H9 (cell line): Measurements from ENCODE around the gene AK5. TPM values are rescaled to one million over a fixed set of nuclear protein-coding genes. Genes with fewer than 3 reads are reported as not detected.

Source experiments
- DNase-seq: peaks from one replicate; pipeline ENCODE4 v3.0.0-alpha.2; 2017
- H2AFZ ChIP-seq: one replicate; pipeline ENCODE4 v1.6.1; 2013; ENCODE audit warnings: mild to moderate bottlenecking, low read length, control low read depth, moderate library complexity
- H2AK5ac ChIP-seq: 2 replicates; pipeline ENCODE4 v1.6.1; 2013; ENCODE audit warnings: low read length, control low read depth, mixed read lengths; ENCODE audit not compliant: insufficient read length
- H2BK120ac ChIP-seq: one replicate; pipeline ENCODE4 v1.6.1; 2013; ENCODE audit warnings: low read depth, mild to moderate bottlenecking, low read length, control low read depth, inconsistent platforms; ENCODE audit not compliant: poor library complexity, severe bottlenecking
- H2BK12ac ChIP-seq: 2 replicates; pipeline ENCODE4 v1.6.1; 2013; ENCODE audit warnings: low read length, control low read depth, mixed read lengths, low read depth; ENCODE audit not compliant: insufficient read length
- H2BK15ac ChIP-seq: 2 replicates; pipeline ENCODE4 v1.6.1; 2013; ENCODE audit warnings: low read depth, low read length, control low read depth
- H2BK20ac ChIP-seq: one replicate; pipeline ENCODE4 v1.6.1; 2013; ENCODE audit warnings: low read depth, mild to moderate bottlenecking, low read length, control low read depth, inconsistent platforms; ENCODE audit not compliant: poor library complexity, severe bottlenecking
- H2BK5ac ChIP-seq: 2 replicates; pipeline ENCODE4 v1.6.1; 2013; ENCODE audit warnings: low read length, control low read depth, mixed read lengths; ENCODE audit not compliant: insufficient read length
- H3K14ac ChIP-seq: 2 replicates; pipeline ENCODE4 v1.6.1; 2013; ENCODE audit warnings: low read length, control low read depth; ENCODE audit not compliant: insufficient read depth
- H3K18ac ChIP-seq: 2 replicates; pipeline ENCODE4 v1.6.1; 2013; ENCODE audit warnings: low read depth, mild to moderate bottlenecking, mixed read lengths, low read length, control low read depth; ENCODE audit not compliant: insufficient read length
- H3K23ac ChIP-seq: 2 replicates; pipeline ENCODE4 v1.6.1; 2013; ENCODE audit warnings: low read length, control low read depth, mixed read lengths, low read depth; ENCODE audit not compliant: insufficient read length
- H3K23me2 ChIP-seq: 2 replicates; pipeline ENCODE4 v1.6.1; 2013; ENCODE audit warnings: low read depth, mild to moderate bottlenecking, mixed read lengths, low read length, control low read depth; ENCODE audit not compliant: insufficient read length, poor library complexity, severe bottlenecking
- H3K27ac ChIP-seq: 2 replicates; pipeline ENCODE4 v1.5.1; 2013; ENCODE audit warnings: low read length, control low read depth, mixed read lengths, low read depth; ENCODE audit not compliant: insufficient read length
- H3K27me3 ChIP-seq: 2 replicates; pipeline ENCODE4 v1.6.1; 2013; ENCODE audit warnings: low read length, control low read depth, inconsistent platforms; ENCODE audit not compliant: insufficient read depth
- H3K4ac ChIP-seq: 2 replicates; pipeline ENCODE4 v1.6.1; 2013; ENCODE audit warnings: low read depth, mild to moderate bottlenecking, control low read depth, inconsistent platforms, low read length, moderate library complexity
- H3K4me1 ChIP-seq: 2 replicates; pipeline ENCODE4 v1.6.1; 2013; ENCODE audit warnings: low read length, control low read depth, inconsistent platforms; ENCODE audit not compliant: insufficient read depth
- H3K4me2 ChIP-seq: 2 replicates; pipeline ENCODE4 v1.6.1; 2013; ENCODE audit warnings: low read length, control low read depth, mixed read lengths; ENCODE audit not compliant: insufficient read length, insufficient read depth
- H3K56ac ChIP-seq: 2 replicates; pipeline ENCODE4 v1.6.1; 2013; ENCODE audit warnings: low read depth, mild to moderate bottlenecking, mixed read lengths, low read length, control low read depth; ENCODE audit not compliant: insufficient read length
- H3K79me1 ChIP-seq: 2 replicates; pipeline ENCODE4 v1.6.1; 2013; ENCODE audit warnings: low read depth, mild to moderate bottlenecking, moderate library complexity, low read length, control low read depth, inconsistent platforms; ENCODE audit not compliant: insufficient read depth, poor library complexity, severe bottlenecking
- H3K79me2 ChIP-seq: 2 replicates; pipeline ENCODE4 v1.6.1; 2013; ENCODE audit warnings: low read length, control low read depth, inconsistent platforms; ENCODE audit not compliant: insufficient read depth
- H3K9ac ChIP-seq: 2 replicates; pipeline ENCODE4 v1.6.1; 2013; ENCODE audit warnings: low read length, control low read depth, mixed read lengths; ENCODE audit not compliant: insufficient read length; ENCODE audit errors: extremely low read depth
- H3K9me3 ChIP-seq: one replicate; pipeline ENCODE4 v1.6.1; 2013; ENCODE audit warnings: low read depth, low read length, inconsistent platforms; ENCODE audit not compliant: control insufficient read depth
- H3T11ph ChIP-seq: one replicate; pipeline ENCODE4 v1.6.1; 2013; ENCODE audit warnings: mild to moderate bottlenecking, low read length, control low read depth, inconsistent platforms
- H4K20me1 ChIP-seq: one replicate; pipeline ENCODE4 v1.6.1; 2013; ENCODE audit not compliant: control insufficient read depth, insufficient read length, insufficient read depth
- H4K5ac ChIP-seq: 2 replicates; pipeline ENCODE4 v1.6.1; 2013; ENCODE audit warnings: low read depth, mild to moderate bottlenecking, mixed read lengths, low read length, control low read depth; ENCODE audit not compliant: insufficient read length
- H4K8ac ChIP-seq: replicated peaks from 2 replicates; pipeline ENCODE4 v1.6.1; 2013; ENCODE audit warnings: low read length, control low read depth, mixed read lengths, low read depth; ENCODE audit not compliant: insufficient read length
- H4K91ac ChIP-seq: 2 replicates; pipeline ENCODE4 v1.6.1; 2013; ENCODE audit warnings: low read depth, mild to moderate bottlenecking, moderate library complexity, mixed read lengths, low read length, control low read depth; ENCODE audit not compliant: insufficient read length
- H3K27ac Mint-ChIP-seq, 3 experiments: 2 replicates in 2 of 3; 3 replicates in 1 of 3; pipeline ENCODE4 v1.8.0; 2020 to 2021; ENCODE audit warnings: mixed read lengths in 3 of 3, mild to moderate bottlenecking in 1 of 3, moderate library complexity in 1 of 3
- H3K27me3 Mint-ChIP-seq: 2 replicates; pipeline ENCODE4 v1.8.0; 2021; ENCODE audit warnings: low read depth, mild to moderate bottlenecking, moderate library complexity, mixed read lengths
- H3K36me3 Mint-ChIP-seq, 3 experiments: 2 replicates in 2 of 3; 3 replicates in 1 of 3; pipeline ENCODE4 v1.8.0; 2020 to 2021; ENCODE audit warnings: low read depth in 3 of 3, mixed read lengths in 3 of 3; ENCODE audit not compliant: insufficient read depth in 1 of 3
- H3K4me1 Mint-ChIP-seq, 2 experiments: 2 replicates each; pipeline ENCODE4 v1.8.0; 2020; ENCODE audit warnings: mixed read lengths in 2 of 2
- H3K4me3 Mint-ChIP-seq, 2 experiments: 2 replicates in 1 of 2; 3 replicates in 1 of 2; pipeline ENCODE4 v1.8.0; 2020 to 2021; ENCODE audit warnings: mild to moderate bottlenecking in 2 of 2, mixed read lengths in 2 of 2, moderate library complexity in 1 of 2
- H3K9me3 Mint-ChIP-seq, 2 experiments: 2 replicates in 1 of 2; 3 replicates in 1 of 2; pipeline ENCODE4 v1.8.0; 2020; ENCODE audit warnings: mild to moderate bottlenecking in 2 of 2, mixed read lengths in 2 of 2, moderate library complexity in 1 of 2
- WGBS: extraction: QIAGEN DNeasy Blood & Tissue Kit; methylation state at CpG from one replicate; pipeline ENCODE4 v1.1.7; 2013; ENCODE audit warnings: missing lambda C conversion rate, low lambda C conversion rate, mixed read lengths; ENCODE audit not compliant: insufficient read length; ENCODE audit errors: extremely low coverage; 5-methylcytosine and 5-hydroxymethylcytosine counted together
- total RNA-seq: library from RNA; stranded (reverse); gene quantifications from 2 replicates; pipeline ENCODE4 v1.2.1, GENCODE V29; 2021
- TF ChIP-seq, protein P1 (sequence below): fragments of 200-600 bp; sonication (generic); conservative IDR thresholded peaks from 3 replicates; pipeline ENCODE4 v1.8.0; 2021; ENCODE audit warnings: antibody characterized with exemption, mild to moderate bottlenecking

Gene AK5
- total RNA-seq, 1 experiment from 2014 or later, result 2.5 TPM

DNA sequence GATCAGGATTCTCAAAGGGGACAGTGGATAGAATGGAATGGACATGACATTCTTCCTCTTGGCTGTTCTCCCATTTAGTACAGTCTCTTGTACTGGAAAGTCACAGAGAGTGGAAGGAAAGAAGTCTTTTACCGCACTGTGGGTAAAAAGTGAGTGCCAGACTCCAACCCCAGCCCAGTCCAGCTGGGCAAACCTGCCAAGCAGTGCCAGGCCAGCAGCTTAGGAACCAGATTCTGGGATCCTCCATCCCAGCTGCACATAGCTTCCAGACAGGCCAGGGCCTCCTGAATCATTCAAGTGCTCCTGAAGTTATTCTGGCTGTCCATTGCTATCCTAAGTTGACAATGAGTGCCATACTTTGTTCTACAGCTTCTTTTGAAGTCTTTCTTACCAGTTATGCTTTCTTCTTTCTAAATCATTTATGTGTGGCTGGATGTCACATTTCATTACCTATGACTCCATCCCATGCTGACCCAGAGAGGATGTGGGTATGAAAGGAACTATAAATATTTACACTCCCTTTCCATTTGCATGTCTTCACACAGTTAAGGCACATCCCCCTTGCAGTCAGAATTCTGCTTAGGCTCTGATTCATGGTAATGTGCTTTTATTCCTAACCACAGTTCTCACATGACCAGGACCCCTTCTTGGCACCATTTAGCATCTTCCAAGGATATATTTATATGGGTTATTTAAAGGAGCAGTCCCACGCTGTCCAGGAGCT lies 88.9 kb downstream of the AK5 start:
- no peak overlapping the region for H2BK20ac ChIP-seq
- no peak overlapping the region for H4K5ac ChIP-seq
- Mint-ChIP-seq H3K4me1 (no peaks in the 10 kb centered on the region; a peak in 1 of 4 replicates), H3K36me3 (no peaks in the 10 kb centered on the region), H3K27ac (no peak overlapping the region), H3K4me3 (no peak overlapping the region), H3K27me3 (no peaks in the 10 kb centered on the region; the same call in 1 of the 2 replicates), H3K9me3 (no peaks in the 10 kb centered on the region)
- H3K23me2 ChIP-seq, result no peaks in the 10 kb centered on the region
- H3K23ac ChIP-seq, result no peak overlapping the region
- no peak overlapping the region for H2BK15ac ChIP-seq
- no peaks in the 10 kb centered on the region for H4K20me1 ChIP-seq
- H2BK12ac ChIP-seq, result no peak overlapping the region
- no peak overlapping the region for H3K18ac ChIP-seq
- WGBS, result no CpG with 5 or more reads among the region's 2 CpGs
- no peak overlapping the region for H3K56ac ChIP-seq
- H2AFZ ChIP-seq, result no peak overlapping the region
- H3K9ac ChIP-seq, result no peak overlapping the region
- no peaks in the 10 kb centered on the region for H3K27me3 ChIP-seq
- H3K79me1 ChIP-seq, result no peaks in the 10 kb centered on the region
- H2AK5ac ChIP-seq, result no peak overlapping the region
- H3T11ph ChIP-seq, result no peak overlapping the region
- H3K4me2 ChIP-seq, result no peak overlapping the region
- no peaks in the 10 kb centered on the region for H3K79me2 ChIP-seq
- TF ChIP-seq, protein P1, sequence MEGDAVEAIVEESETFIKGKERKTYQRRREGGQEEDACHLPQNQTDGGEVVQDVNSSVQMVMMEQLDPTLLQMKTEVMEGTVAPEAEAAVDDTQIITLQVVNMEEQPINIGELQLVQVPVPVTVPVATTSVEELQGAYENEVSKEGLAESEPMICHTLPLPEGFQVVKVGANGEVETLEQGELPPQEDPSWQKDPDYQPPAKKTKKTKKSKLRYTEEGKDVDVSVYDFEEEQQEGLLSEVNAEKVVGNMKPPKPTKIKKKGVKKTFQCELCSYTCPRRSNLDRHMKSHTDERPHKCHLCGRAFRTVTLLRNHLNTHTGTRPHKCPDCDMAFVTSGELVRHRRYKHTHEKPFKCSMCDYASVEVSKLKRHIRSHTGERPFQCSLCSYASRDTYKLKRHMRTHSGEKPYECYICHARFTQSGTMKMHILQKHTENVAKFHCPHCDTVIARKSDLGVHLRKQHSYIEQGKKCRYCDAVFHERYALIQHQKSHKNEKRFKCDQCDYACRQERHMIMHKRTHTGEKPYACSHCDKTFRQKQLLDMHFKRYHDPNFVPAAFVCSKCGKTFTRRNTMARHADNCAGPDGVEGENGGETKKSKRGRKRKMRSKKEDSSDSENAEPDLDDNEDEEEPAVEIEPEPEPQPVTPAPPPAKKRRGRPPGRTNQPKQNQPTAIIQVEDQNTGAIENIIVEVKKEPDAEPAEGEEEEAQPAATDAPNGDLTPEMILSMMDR, result no peak
- H4K91ac ChIP-seq, result no peak overlapping the region
- H2BK5ac ChIP-seq, result no peak overlapping the region
- no peak overlapping the region for H3K4ac ChIP-seq
- H3K9me3 ChIP-seq, result no peaks in the 10 kb centered on the region
- H4K8ac ChIP-seq, result no peak overlapping the region
- no peak overlapping the region for H3K14ac ChIP-seq
- H3K27ac ChIP-seq, result no peak overlapping the region
- H3K4me1 ChIP-seq, result no peaks in the 10 kb centered on the region
- H2BK120ac ChIP-seq, result no peak overlapping the region
- no peak for DNase-seq
